A549 (cell line): ENCODE data around the gene USP25. TPM values are rescaled to one million over a fixed set of nuclear protein-coding genes. Genes with fewer than 3 reads are reported as not detected.

ENCODE experiments used
- ATAC-seq, 2 experiments: fragments of 200-7000 bp in 1 of 2; fragments of >200 bp in 1 of 2; cut with Nextera tagmentation in 1 of 2; cut with Tn5 transposase in 1 of 2; 3 replicates each; pipeline versions ENCODE4 v1.8.0 to v1.9.1; 2018 to 2020; ENCODE audit warnings: mild to moderate bottlenecking in 1 of 2, moderate library complexity in 1 of 2
- CTCF ChIA-PET: fragments of 300-600 bp; sonication (Branson Sonifier 250); formaldehyde crosslinking; extraction: SDS; loops from one replicate; lab custom pipeline; 2021; ENCODE audit warnings: antibody characterized with exemption, inconsistent platforms; lab: Yijun Ruan, JAX
- POLR2A ChIA-PET: fragments of 350-600 bp; formaldehyde crosslinking; extraction: SDS; loops from one replicate; lab custom pipeline; 2021; ENCODE audit warnings: antibody characterized with exemption, inconsistent platforms; lab: Yijun Ruan, JAX
- DNase-seq, 2 experiments: peaks; one replicate each; pipeline versions ENCODE4 v3.0.0 to v3.0.0-alpha.2; 2011 to 2016; ENCODE audit warnings: low read depth in 1 of 2, low spot score in 1 of 2
- FAIRE-seq: peaks from 2 replicates; lab custom pipeline; 2011; peaks lifted over from hg19 to GRCh38; lab: Jason Lieb, UNC
- H3K27ac ChIP-seq, 2 experiments: fragments of >200 bp; sonication (Bioruptor Twin); formaldehyde crosslinking; 3 replicates each; pipeline ENCODE4 v1.5.1; 2016 to 2017
- H3K4me1 ChIP-seq: fragments of >200 bp; sonication (Bioruptor Twin); formaldehyde crosslinking; 3 replicates; pipeline ENCODE4 v1.6.1; 2016
- H3K4me2 ChIP-seq: fragments of >200 bp; sonication (Bioruptor Twin); formaldehyde crosslinking; 3 replicates; pipeline ENCODE4 v1.6.1; 2016
- H3K4me3 ChIP-seq: fragments of >200 bp; sonication (Bioruptor Twin); formaldehyde crosslinking; 3 replicates; pipeline ENCODE4 v1.5.1; 2016
- H3K9me3 ChIP-seq: fragments of >200 bp; sonication (Bioruptor Twin); formaldehyde crosslinking; 3 replicates; pipeline ENCODE4 v1.6.1; 2016
- BHLHE40 ChIP-seq: IDR thresholded peaks from 2 replicates; pipeline ENCODE4 v1.6.1; 2012; ENCODE audit warnings: low read depth, low read length, inconsistent platforms
- CBX8 ChIP-seq: fragments of 200-600 bp; sonication (generic); IDR thresholded peaks from 2 replicates; pipeline ENCODE4 v1.6.1; 2016
- CHD2 ChIP-seq: fragments of 150-350 bp; IDR thresholded peaks from 2 replicates; pipeline ENCODE4 v1.6.1; 2014; ENCODE audit warnings: low read length; ENCODE audit not compliant: partially characterized antibody
- CHD4 ChIP-seq: fragments of 200-600 bp; sonication (generic); IDR thresholded peaks from 2 replicates; pipeline ENCODE4 v1.6.1; 2016; ENCODE audit warnings: antibody characterized with exemption, mild to moderate bottlenecking, borderline replicate concordance
- EHMT2 ChIP-seq: fragments of 200-600 bp; sonication (generic); IDR thresholded peaks from 2 replicates; pipeline ENCODE4 v1.6.1; 2016; ENCODE audit warnings: antibody characterized with exemption, low read depth, mild to moderate bottlenecking, moderate library complexity
- FOXS1 ChIP-seq: fragments of 250-450 bp; sonication (Bioruptor Pico); IDR thresholded peaks from 2 replicates; pipeline ENCODE4 v1.5.0; 2020; ENCODE audit warnings: mild to moderate bottlenecking, moderate library complexity
- GATA3 ChIP-seq: IDR thresholded peaks from 2 replicates; pipeline ENCODE4 v1.6.1; 2012; ENCODE audit warnings: borderline replicate concordance
- HDAC2 ChIP-seq: fragments of 200-600 bp; sonication (generic); IDR thresholded peaks from 2 replicates; pipeline ENCODE4 v1.6.1; 2016
- HOXA7 ChIP-seq: fragments of 250-450 bp; sonication (Bioruptor Pico); IDR thresholded peaks from 2 replicates; pipeline ENCODE4 v1.5.0; 2020; ENCODE audit warnings: mild to moderate bottlenecking, moderate library complexity
- HOXB13 ChIP-seq: fragments of 250-450 bp; sonication (Bioruptor Pico); IDR thresholded peaks from 2 replicates; pipeline ENCODE4 v1.5.0; 2020; ENCODE audit warnings: low read depth, mild to moderate bottlenecking, moderate library complexity
- HOXB5 ChIP-seq: fragments of 250-450 bp; sonication (Bioruptor Pico); IDR thresholded peaks from 2 replicates; pipeline ENCODE4 v1.5.0; 2020; ENCODE audit warnings: mild to moderate bottlenecking, moderate library complexity
- JUNB ChIP-seq: fragments of >200 bp; sonication (Bioruptor Twin); formaldehyde crosslinking; IDR thresholded peaks from 2 replicates; pipeline ENCODE4 v1.6.1; 2016
- MAFK ChIP-seq: fragments of 450-650 bp; IDR thresholded peaks from 2 replicates; pipeline ENCODE4 v1.6.1; 2014; ENCODE audit not compliant: partially characterized antibody
- MAZ ChIP-seq: fragments of 150-350 bp; IDR thresholded peaks from 2 replicates; pipeline ENCODE4 v1.6.1; 2014; ENCODE audit warnings: antibody characterized with exemption, low read depth, low read length, borderline replicate concordance
- MYC ChIP-seq: IDR thresholded peaks from 2 replicates; pipeline ENCODE4 v1.6.1; 2012; ENCODE audit warnings: mild to moderate bottlenecking, inconsistent platforms, low read length, improper control_type of control experiment, borderline replicate concordance
- NPAS2 ChIP-seq: fragments of 250-450 bp; sonication (Bioruptor Pico); IDR thresholded peaks from 2 replicates; pipeline ENCODE4 v1.8.0; 2022; ENCODE audit warnings: mild to moderate bottlenecking, moderate library complexity, borderline replicate concordance
- NR3C1 ChIP-seq: fragments of >200 bp; sonication (Bioruptor Twin); formaldehyde crosslinking; IDR thresholded peaks from 3 replicates; pipeline ENCODE4 v1.6.1; 2017
- POLR2A ChIP-seq: IDR thresholded peaks from 2 replicates; pipeline ENCODE4 v1.6.1; 2012; ENCODE audit warnings: mild to moderate bottlenecking, low read length
- RARB ChIP-seq: fragments of 250-450 bp; sonication (Bioruptor Pico); IDR thresholded peaks from 2 replicates; pipeline ENCODE4 v1.8.0; 2021; ENCODE audit warnings: mild to moderate bottlenecking, moderate library complexity
- RCOR1 ChIP-seq: fragments of 150-350 bp; IDR thresholded peaks from 2 replicates; pipeline ENCODE4 v1.6.1; 2014; ENCODE audit warnings: antibody characterized with exemption, low read length, low read depth
- RFX5 ChIP-seq: fragments of 450-650 bp; IDR thresholded peaks from 2 replicates; pipeline ENCODE4 v1.7.1; 2014; ENCODE audit warnings: antibody characterized with exemption, mild to moderate bottlenecking, moderate library complexity
- RNF2 ChIP-seq: fragments of 200-600 bp; sonication (generic); IDR thresholded peaks from 2 replicates; pipeline ENCODE4 v1.6.1; 2016; ENCODE audit warnings: low read depth, mild to moderate bottlenecking, antibody characterized with exemption, moderate library complexity, borderline replicate concordance
- SMC3 ChIP-seq: fragments of >200 bp; sonication (Bioruptor Twin); formaldehyde crosslinking; IDR thresholded peaks from 3 replicates; pipeline ENCODE4 v1.6.1; 2018; ENCODE audit warnings: inconsistent platforms
- TFCP2L1 ChIP-seq: fragments of 250-450 bp; sonication (Bioruptor Pico); IDR thresholded peaks from 2 replicates; pipeline ENCODE4 v1.5.0; 2021; ENCODE audit warnings: mild to moderate bottlenecking
- ZFP36 ChIP-seq: fragments of 450-650 bp; IDR thresholded peaks from 2 replicates; pipeline ENCODE4 v1.6.1; 2014; ENCODE audit warnings: borderline replicate concordance; ENCODE audit not compliant: partially characterized antibody
- ZSCAN20 ChIP-seq: fragments of 250-450 bp; sonication (Bioruptor Pico); IDR thresholded peaks from 2 replicates; pipeline ENCODE4 v1.8.0; 2022; ENCODE audit warnings: mild to moderate bottlenecking, moderate library complexity
- WGBS: methylation state at CpG from one replicate; pipeline ENCODE4 v1.1.6; 2017; ENCODE audit errors: missing lambda C conversion rate; 5-methylcytosine and 5-hydroxymethylcytosine counted together
- polyA plus RNA-seq, 4 experiments: library from polyadenylated mRNA; depleted of rRNA in 3 of 4; stranded (reverse); fragments of >200 nt; fragmentation: RNase III in 1 of 4; extraction: RNeasy Plus Mini Kit Qiagen cat#74134 plus additional on column Dnase treatment in 1 of 4; gene quantifications; 2 replicates in 3 of 4; 3 replicates in 1 of 4; pipeline ENCODE4 v1.2.3, GENCODE V29; 2011 to 2017
- TF ChIP-seq, protein P1 (sequence below): fragments of 250-450 bp; sonication (Bioruptor Pico); IDR thresholded peaks from 2 replicates; pipeline ENCODE4 v1.5.0; 2020; ENCODE audit warnings: low read depth, mild to moderate bottlenecking, moderate library complexity
- TF ChIP-seq, protein P2 (sequence below): IDR thresholded peaks from 2 replicates; pipeline ENCODE4 v1.6.1; 2012
- TF ChIP-seq, protein P3 (sequence below): fragments of >200 bp; sonication (Bioruptor Twin); formaldehyde crosslinking; IDR thresholded peaks from 3 replicates; pipeline ENCODE4 v1.5.1; 2016
- TF ChIP-seq, protein P4 (sequence below): IDR thresholded peaks from 2 replicates; pipeline ENCODE4 v1.6.1; 2012; ENCODE audit warnings: low read depth, borderline replicate concordance

USP25 gene
- polyA plus RNA-seq, 2 of the 4 experiments (the other 2 are of a cell fraction): 15.3 to 33.5 TPM

DNA sequence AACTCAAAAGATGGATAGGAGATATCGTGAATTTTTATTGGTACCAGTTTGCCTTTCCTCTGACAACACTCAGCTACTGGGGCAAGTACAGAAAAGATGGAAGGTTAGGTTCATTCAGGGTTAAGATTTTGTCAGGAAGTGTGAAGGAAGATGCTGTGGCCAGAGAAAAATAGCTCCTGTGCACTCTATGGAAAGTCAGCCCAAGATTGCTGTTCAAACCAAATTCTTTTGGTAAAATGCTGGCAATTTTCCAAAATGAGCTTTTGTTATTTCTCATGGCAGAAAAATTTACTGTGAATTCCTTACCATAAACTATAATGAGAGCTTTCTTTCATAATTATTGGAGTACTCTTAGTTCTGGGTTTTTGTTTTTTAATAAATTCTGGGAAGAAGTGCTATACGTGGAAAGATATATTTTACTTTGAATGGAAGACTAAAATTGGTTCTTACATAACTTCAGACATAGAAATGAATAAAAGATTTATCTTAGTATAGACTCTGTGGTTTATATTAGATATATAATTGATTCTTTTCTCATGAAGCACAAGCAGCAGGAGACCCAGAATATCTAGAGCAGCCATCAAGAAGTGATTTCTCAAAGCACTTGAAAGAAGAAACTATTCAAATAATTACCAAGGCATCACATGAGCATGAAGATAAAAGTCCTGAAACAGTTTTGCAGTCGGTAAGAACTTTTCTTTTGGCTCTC lies 112.2 kb downstream of the USP25 start:
- 96% methylated on average over 3 of the region's 3 CpGs for WGBS
- no peak for FAIRE-seq
- peaks cover 22% of the 10 kb centered on the region; the same call in 2 of the 3 replicates for H3K4me1 ChIP-seq
- H3K9me3 ChIP-seq: no peaks in the 10 kb centered on the region
- no peak overlapping the region for H3K4me2 ChIP-seq
- no peak for DNase-seq
- H3K4me3 ChIP-seq: no peak overlapping the region
- POLR2A ChIA-PET: no interaction called here
- H3K27ac ChIP-seq: no peak overlapping the region
- no peak for TF ChIP-seq TFCP2L1 (CRISPR knock-in tag)
- no peak for TF ChIP-seq RNF2
- TF ChIP-seq HOXB13 (CRISPR knock-in tag): no peak
- no peak for TF ChIP-seq HOXA7
- TF ChIP-seq, protein P1, sequence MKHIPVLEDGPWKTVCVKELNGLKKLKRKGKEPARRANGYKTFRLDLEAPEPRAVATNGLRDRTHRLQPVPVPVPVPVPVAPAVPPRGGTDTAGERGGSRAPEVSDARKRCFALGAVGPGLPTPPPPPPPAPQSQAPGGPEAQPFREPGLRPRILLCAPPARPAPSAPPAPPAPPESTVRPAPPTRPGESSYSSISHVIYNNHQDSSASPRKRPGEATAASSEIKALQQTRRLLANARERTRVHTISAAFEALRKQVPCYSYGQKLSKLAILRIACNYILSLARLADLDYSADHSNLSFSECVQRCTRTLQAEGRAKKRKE (CRISPR knock-in tag): no peak
- TF ChIP-seq, protein P2, sequence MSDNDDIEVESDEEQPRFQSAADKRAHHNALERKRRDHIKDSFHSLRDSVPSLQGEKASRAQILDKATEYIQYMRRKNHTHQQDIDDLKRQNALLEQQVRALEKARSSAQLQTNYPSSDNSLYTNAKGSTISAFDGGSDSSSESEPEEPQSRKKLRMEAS: no peak
- TF ChIP-seq FOXS1 (CRISPR knock-in tag): no peak
- no peak for TF ChIP-seq CHD4
- TF ChIP-seq, protein P3, sequence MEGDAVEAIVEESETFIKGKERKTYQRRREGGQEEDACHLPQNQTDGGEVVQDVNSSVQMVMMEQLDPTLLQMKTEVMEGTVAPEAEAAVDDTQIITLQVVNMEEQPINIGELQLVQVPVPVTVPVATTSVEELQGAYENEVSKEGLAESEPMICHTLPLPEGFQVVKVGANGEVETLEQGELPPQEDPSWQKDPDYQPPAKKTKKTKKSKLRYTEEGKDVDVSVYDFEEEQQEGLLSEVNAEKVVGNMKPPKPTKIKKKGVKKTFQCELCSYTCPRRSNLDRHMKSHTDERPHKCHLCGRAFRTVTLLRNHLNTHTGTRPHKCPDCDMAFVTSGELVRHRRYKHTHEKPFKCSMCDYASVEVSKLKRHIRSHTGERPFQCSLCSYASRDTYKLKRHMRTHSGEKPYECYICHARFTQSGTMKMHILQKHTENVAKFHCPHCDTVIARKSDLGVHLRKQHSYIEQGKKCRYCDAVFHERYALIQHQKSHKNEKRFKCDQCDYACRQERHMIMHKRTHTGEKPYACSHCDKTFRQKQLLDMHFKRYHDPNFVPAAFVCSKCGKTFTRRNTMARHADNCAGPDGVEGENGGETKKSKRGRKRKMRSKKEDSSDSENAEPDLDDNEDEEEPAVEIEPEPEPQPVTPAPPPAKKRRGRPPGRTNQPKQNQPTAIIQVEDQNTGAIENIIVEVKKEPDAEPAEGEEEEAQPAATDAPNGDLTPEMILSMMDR: no peak
- TF ChIP-seq JUNB: no peak
- TF ChIP-seq CHD2: no peak
- no peak for TF ChIP-seq NR3C1
- TF ChIP-seq MAFK: no peak
- TF ChIP-seq, protein P4, sequence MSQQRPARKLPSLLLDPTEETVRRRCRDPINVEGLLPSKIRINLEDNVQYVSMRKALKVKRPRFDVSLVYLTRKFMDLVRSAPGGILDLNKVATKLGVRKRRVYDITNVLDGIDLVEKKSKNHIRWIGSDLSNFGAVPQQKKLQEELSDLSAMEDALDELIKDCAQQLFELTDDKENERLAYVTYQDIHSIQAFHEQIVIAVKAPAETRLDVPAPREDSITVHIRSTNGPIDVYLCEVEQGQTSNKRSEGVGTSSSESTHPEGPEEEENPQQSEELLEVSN: no peak
- no peak for TF ChIP-seq HOXB5 (CRISPR knock-in tag)
- TF ChIP-seq POLR2A: no peak
- TF ChIP-seq HDAC2: no peak
- CTCF ChIA-PET: interaction anchor here (0.7 kb wide), 1 partner anchor 9 kb away, joined by 3 read pairs; no protein-coding TSS in a partner anchor
- no peak for ATAC-seq

DNA sequence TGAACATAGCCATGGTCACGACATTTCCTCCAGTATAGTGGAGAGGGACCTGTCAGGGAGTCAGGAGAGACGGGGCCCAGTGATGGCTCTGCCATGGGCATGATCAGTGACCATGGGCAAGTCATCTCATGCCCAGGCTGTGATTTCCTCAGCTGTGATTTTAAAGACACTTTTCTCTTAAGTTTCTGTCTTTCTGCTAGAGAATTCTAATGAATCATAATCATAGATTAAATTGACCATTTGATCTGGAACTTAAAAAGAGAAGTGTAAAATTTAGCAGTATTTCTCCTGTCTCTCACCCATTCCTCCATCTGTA lies 112.7 kb downstream of the USP25 start:
- TF ChIP-seq BHLHE40 (no peak), RARB (no peak), ZFP36 (no peak), MAFK (no peak), NR3C1 (no peak), MAZ (no peak), ZSCAN20 (CRISPR knock-in tag) (no peak), HOXB13 (CRISPR knock-in tag) (no peak), CHD4 (no peak), NPAS2 (CRISPR knock-in tag) (no peak), HOXA7 (no peak), CBX8 (no peak), MYC (no peak), RCOR1 (no peak), RFX5 (no peak), HOXB5 (CRISPR knock-in tag) (no peak), SMC3 (no peak), GATA3 (no peak), EHMT2 (no peak)
- TF ChIP-seq, all 56 proteins: peak for 0
- Histone ChIP-seq H3K4me2 (no peak overlapping the region), H3K4me3 (no peak overlapping the region), H3K27ac (no peak overlapping the region), H3K4me1 (peaks cover 21% of the 10 kb centered on the region; the same call in 2 of the 3 replicates), H3K9me3 (no peaks in the 10 kb centered on the region)
- DNase-seq (no peak), ATAC-seq (no peak), FAIRE-seq (no peak)
- ChIA-PET POLR2A (no interaction called here), CTCF (interaction anchor here (0.7 kb wide), 1 partner anchor 9 kb away, joined by 3 read pairs; no protein-coding TSS in a partner anchor)
- WGBS: 91% methylated on average over 2 of the region's 2 CpGs
